Head of caudate nucleus (tissue), 42 donors: ENCODE results near the gene CNTROB.
"Not testable (repeated sequence)": the region's sequence is repeated elsewhere in the genome, so short reads cannot be mapped to it uniquely, and the experiment has no call there.

Experiments
- DNase-seq, 42 donors: peaks; one replicate each; pipeline versions ENCODE4 v3.0.0 to v3.0.0-alpha.2; 2020 to 2021; ENCODE audit warnings: mixed read lengths in 7 of 42
- intact Hi-C: fragments of 100-400 bp; cut with DNase I; formaldehyde crosslinking; loops from one replicate; pipeline ENCODE4 v1.15.0; 2022

Gene CNTROB

DNA sequence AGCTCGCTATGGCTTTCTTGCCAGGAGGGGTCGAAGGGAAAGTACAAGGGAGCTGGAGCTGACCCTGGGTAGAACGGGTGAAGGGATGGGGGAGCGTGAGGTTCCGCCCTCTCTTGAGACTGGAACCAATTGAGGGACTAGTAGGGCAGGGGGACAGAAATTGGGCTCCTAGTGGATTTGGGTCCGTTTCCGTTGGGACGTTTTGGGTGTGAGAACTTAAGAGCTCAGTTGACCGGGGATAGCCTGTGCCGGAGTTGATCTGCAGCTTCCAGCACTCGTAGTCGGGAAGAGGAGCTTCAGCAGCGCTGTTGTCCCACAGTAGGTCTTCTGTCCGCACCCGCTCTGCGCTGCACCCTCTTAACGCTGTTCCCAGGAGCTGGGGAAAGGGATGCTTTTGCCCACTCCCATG is 481 bp downstream of the CNTROB start:
- intact Hi-C loops: loop anchor here (2.0 kb wide), 1 partner anchor 18 kb away; no protein-coding TSS in a partner anchor
- DNase-seq: peak in 21 of 42 donors; percentile 7 to 57 (median 27)

DNA sequence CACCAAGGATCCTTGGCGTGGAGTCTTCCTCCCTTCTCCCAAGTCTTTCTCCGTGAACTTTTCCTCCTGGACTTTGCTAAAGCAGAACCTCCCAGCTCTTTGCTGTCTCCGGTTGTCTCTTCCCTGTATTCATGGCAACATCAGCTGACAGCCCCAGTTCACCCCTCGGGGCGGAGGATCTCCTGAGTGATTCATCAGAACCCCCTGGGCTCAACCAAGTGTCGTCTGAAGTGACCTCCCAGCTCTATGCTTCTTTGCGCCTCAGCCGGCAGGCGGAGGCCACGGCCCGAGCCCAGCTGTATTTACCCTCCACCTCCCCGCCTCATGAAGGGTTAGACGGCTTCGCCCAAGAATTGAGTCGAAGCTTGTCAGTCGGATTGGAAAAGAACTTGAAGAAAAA is 943 bp downstream of the CNTROB start:
- DNase-seq: peak in 4 of 42 donors; percentile 8 to 43 (median 14)
- intact Hi-C loops: loop anchor here (2.0 kb wide), 1 partner anchor 18 kb away; no protein-coding TSS in a partner anchor

DNA sequence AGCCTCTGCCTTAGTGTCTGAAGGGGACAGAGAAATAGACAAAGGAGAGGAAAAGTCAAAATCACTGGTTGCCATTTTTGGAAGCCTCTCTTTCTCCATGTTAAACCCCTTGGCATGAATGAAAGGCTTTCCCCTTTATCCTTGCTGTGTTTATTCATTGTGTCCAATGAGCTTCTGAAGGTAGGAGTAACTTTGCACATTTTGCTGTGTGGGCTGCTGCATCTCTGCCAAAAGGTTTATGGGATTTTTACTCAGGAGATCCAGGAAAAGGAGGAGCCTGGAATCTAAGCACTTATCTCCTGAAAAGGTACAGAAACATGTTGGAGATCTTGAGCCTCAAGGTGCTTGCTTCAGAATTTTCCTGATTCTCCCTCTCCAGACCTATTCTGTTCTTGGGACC is 3.9 kb downstream of the CNTROB start:
- intact Hi-C loops: no loop called here
- DNase-seq: peak in 9 of 42 donors; percentile 12 to 60 (median 38)

DNA sequence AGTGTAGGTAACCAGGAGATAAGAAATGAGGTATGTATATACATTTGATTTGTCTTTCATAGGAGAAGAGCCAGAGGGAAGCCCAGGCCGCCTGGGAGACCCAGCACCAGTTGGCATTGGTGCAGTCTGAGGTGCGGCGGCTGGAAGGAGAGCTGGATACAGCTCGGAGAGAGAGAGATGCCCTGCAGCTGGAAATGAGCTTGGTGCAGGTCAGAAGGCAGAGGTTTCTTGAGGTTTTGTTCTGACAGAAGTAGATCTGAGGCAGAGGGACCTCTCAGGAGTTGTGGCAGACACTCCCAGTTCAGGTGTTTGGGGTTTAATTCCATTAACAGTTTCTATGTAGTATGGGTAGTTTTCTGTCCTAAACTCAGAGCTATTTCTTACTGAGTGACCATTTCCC is 8.0 kb downstream of the CNTROB start:
- DNase-seq: no peak

DNA sequence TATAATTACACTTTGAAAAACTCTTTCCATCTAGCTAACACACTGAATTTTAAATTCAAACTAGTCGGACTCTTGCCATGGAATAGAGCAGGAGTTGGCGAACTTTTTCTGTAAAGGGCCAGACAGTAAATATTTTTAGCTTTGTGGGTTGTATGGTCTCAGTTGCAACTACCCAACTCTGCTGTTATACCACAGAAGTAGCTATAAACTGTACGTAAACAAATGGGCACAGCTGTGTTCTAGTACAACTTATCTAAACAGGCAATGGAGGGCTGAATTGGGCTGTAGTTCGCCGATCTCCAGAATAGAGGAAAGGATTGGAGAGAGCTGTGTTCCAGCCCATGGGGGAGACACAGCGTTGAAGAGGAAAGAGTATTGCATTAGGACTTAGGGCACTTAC is 8.7 kb downstream of the CNTROB start:
- intact Hi-C loops: no loop called here
- DNase-seq: peak in 1 of 42 donors; percentile 4

More for the DNA sequence above, 8.0 kb downstream of the CNTROB start:
- intact Hi-C loops: no loop called here

DNA sequence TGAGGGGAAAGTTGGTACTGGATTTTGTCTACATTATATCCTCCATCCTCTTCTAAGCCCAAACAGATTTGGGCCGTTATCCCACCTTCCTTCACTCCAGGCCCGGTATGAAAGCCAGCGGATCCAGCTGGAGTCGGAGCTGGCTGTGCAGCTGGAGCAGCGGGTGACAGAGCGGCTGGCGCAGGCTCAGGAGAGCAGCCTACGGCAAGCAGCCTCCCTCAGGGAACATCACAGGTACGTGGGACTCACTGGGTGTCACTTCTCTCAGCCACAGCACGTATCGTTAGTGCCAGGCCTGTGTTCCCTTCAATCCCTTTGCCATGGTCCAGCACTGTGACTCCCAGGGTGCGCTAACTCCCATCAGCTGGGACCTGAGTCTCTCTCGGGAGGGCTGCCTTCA is 11.3 kb downstream of the CNTROB start:
- intact Hi-C loops: no loop called here
- DNase-seq: peak in 1 of 42 donors; percentile 27

DNA sequence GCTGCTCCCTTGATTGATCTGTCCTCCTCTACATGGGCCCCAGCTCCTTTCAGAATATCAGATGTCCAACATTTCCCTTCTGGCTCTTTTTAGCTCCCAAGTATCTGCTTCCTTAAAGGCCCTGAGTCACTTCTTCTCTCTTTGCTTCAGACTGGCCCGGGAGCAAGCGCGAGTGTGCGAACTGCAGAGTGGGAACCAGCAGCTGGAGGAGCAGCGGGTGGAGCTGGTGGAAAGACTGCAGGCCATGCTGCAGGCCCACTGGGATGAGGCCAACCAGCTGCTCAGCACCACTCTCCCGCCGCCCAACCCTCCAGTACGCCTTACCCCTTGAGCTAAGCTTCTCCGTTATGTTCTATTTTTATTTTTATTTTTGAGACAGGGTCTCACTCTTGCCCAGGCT is 12.3 kb downstream of the CNTROB start:
- intact Hi-C loops: no loop called here

DNA sequence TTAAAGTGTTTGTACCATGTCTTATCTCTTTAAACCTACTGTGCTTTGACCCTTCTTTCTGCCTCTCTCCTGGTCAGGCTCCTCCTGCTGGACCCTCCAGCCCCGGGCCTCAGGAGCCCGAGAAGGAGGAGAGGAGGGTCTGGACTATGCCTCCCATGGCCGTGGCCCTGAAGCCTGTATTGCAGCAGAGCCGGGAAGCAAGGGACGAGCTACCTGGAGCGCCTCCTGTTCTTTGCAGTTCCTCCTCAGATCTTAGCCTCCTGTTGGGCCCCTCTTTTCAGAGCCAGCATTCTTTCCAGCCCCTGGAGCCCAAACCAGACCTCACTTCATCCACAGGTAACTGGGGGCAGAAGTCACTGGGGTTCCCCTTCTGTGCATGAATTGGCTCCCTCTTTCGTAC is 13.6 kb downstream of the CNTROB start:
- no peak for DNase-seq
- intact Hi-C loops: no loop called here

More for the DNA sequence above, 12.3 kb downstream of the CNTROB start:
- peak in 1 of 42 donors; percentile 27 for DNase-seq

DNA sequence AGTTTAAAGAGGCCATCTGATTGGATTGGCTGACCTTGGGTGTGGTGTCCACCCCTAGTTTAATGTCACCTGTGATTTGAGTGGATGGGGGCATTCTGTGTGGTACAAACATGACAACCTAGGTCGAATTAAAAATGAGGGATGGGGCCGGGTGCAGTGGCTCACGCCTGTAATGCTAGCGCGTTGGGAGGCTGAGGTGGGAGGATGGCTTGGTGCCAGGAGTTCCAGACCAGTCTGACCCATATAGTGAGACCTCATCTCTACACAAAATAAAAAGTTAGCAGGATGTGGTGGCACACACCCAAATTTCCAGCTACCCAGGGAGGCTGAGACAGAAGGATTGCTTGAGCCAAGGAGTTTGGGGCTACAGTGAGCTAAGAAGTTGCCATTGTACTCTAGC is 14.4 kb downstream of the CNTROB start:
- intact Hi-C loops: no loop called here
- peak in 1 of 42 donors; percentile 22 for DNase-seq

DNA sequence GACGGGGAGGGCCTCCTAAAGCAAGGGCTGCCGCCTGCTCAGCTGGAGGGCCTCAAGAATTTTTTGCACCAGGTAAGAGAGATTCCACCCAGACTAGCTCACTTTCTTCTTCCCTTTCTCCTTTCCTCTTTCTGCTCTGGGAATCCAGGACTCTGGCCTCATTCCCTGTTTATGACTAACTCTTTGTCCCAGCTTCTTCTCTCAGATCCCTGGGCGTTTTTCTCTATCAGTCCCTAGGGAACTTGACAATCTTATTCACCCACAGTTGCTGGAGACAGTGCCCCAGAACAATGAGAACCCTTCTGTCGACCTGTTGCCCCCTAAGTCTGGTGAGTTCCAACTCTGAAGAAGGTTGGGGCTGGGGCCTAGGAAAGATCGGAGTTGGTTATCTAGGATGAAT is 15.6 kb downstream of the CNTROB start:
- DNase-seq: peak in 1 of 42 donors; percentile 18
- intact Hi-C loops: no loop called here

GRCh38 chr17:7950578-7950977 is 18.6 kb downstream of the CNTROB start:
- intact Hi-C loops: no loop called here
- DNase-seq: no peak

GRCh38 chr17:7951143-7951792 is 19.3 kb downstream of the CNTROB start:
- intact Hi-C loops: no loop called here
- DNase-seq: no peak

GRCh38 chr17:7953266-7953665 is 21.3 kb downstream of the CNTROB start:
- DNase-seq, intact Hi-C loops: not testable (repeated sequence)

DNA sequence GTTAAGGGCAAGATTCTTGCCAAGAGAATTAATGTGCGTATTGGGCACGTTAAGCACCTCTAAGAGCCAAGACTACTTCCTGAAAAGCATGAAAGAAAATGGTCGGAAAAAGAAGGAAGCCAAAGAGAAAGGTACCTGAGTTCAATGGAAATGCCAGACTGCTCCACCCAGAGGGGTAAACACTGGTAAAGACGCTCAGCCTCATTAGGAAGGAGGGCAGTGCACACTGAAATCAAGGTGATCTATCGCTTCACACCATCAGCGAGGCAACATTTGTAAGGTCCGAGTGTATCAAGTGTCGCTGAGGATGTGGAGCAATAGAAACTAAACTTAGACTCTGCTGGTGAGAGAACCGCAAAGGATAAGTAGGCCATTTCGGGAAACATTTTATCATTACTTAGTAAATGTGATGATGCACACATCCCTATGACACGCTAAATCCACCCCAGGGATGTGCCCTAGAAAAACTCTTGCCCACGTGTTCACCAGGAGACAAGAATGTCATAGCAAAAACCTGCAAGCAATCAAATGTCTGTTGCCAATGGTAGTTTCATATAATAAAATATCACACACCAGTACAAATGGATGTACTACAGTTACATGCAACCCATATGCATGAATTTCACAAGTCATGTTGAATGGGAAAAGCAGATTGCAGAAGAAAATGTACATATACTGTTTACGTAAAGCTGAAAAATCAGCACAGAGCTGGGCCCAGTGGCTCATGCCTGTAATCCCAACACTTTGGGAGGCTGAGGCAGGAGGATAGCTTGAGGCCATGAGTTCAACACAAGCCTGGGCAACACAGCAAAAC is 23.6 kb downstream of the CNTROB start:
- intact Hi-C loops: no loop called here
- DNase-seq: peak in 32 of 42 donors; percentile 7 to 85 (median 51)

GRCh38 chr17:7956228-7956965 is 24.4 kb downstream of the CNTROB start:
- DNase-seq: peak in 10 of 42 donors; percentile 9 to 30 (median 16)
- intact Hi-C loops: no loop called here

GRCh38 chr17:7959503-7960253 is 27.7 kb downstream of the CNTROB start:
- intact Hi-C loops: no loop called here
- no peak for DNase-seq

GRCh38 chr17:7961421-7961820 is 29.4 kb downstream of the CNTROB start:
- intact Hi-C loops: no loop called here
- DNase-seq: no peak

DNA sequence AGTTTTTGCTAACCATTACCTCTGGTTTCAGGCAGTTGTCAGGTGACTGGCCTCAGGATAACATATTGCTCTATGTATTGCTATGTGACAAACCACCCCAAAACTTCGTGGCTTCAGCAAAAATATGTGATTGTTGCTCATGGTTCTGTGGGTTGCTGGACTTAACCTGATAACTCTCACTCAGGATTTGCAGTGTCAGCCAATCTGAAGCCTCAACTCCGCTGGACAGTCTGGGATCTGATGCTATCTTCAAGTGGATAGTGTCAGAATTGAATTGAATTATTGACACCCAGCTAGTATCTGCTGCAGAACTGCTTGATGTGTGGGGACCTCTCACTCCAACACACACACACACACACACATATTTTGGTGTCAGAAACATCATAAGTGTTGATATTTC is 35.7 kb downstream of the CNTROB start:
- intact Hi-C loops: no loop called here
- no peak for DNase-seq

- no peak for DNase-seq
- intact Hi-C loops: no loop called here
These were observed 37.4 kb downstream of the CNTROB start for GRCh38 chr17:7969433-7969832.
